Upper lobe of left lung (tissue), 6 donors: ENCODE results near the gene HDAC8. TPM values are rescaled to one million over a fixed set of nuclear protein-coding genes. Genes with fewer than 3 reads are reported as not detected.

Experiments used
- ATAC-seq, 2 donors: fragments of 200-7000 bp; cut with Tn5 transposase; one replicate each; pipeline ENCODE4 v1.9.1; 2022; ENCODE audit warnings: mild to moderate bottlenecking in 2 of 2, moderate library complexity in 2 of 2; ENCODE audit not compliant: low FRiP score in 2 of 2
- DNase-seq, 2 donors: peaks; one replicate each; pipeline ENCODE4 v3.0.0-alpha.2; 2019 to 2020
- H3K27ac ChIP-seq, 4 donors: fragments of 200-600 bp; sonication (generic); one replicate each; pipeline ENCODE4 v1.5.1; 2016 to 2019
- H3K27me3 ChIP-seq, 4 donors: fragments of 200-600 bp; sonication (generic); one replicate each; pipeline ENCODE4 v1.5.1; 2017 to 2019
- H3K36me3 ChIP-seq, 4 donors: fragments of 200-600 bp; sonication (generic); one replicate each; pipeline ENCODE4 v1.5.1; 2016 to 2019
- H3K4me1 ChIP-seq, 4 donors: fragments of 200-600 bp; sonication (generic); one replicate each; pipeline ENCODE4 v1.5.1; 2018 to 2019
- H3K4me3 ChIP-seq, 4 donors: fragments of 200-600 bp; sonication (generic); one replicate each; pipeline ENCODE4 v1.5.1; 2017 to 2019; ENCODE audit warnings: mild to moderate bottlenecking in 2 of 4, moderate library complexity in 1 of 4
- H3K9me3 ChIP-seq, 4 donors: fragments of 200-600 bp; sonication (generic); one replicate each; pipeline ENCODE4 v1.5.1; 2018 to 2019
- EP300 ChIP-seq, 4 donors: sonication (generic); formaldehyde crosslinking; IDR thresholded peaks; one replicate each; pipeline ENCODE4 v1.5.1; 2017; ENCODE audit warnings: antibody characterized with exemption in 4 of 4, control low read depth in 2 of 4
- POLR2A ChIP-seq, 4 donors: fragments of 450-650 bp; IDR thresholded peaks; one replicate each; pipeline ENCODE4 v1.5.1; 2016 to 2017; ENCODE audit warnings: antibody characterized with exemption in 4 of 4, mild to moderate bottlenecking in 2 of 4
- POLR2AphosphoS5 ChIP-seq, 2 donors: sonication (generic); formaldehyde crosslinking; IDR thresholded peaks; one replicate each; pipeline ENCODE4 v1.5.1; 2017; ENCODE audit warnings: antibody characterized with exemption in 2 of 2
- WGBS, 2 donors: methylation state at CpG; one replicate each; pipeline ENCODE4 v1.1.5; 2017 to 2018; 5-methylcytosine and 5-hydroxymethylcytosine counted together
- total RNA-seq, 6 donors: library from RNA; depleted of rRNA in 4 of 6; stranded (reverse); fragments of >200 nt in 4 of 6; gene quantifications; one replicate each; pipeline versions ENCODE4 v1.1.0 to v1.2.1, GENCODE V29; 2016 to 2021
- TF ChIP-seq, protein P1 (sequence below), 6 experiments: fragments of 450-650 bp in 4 of 6; fragments of 200-600 bp in 2 of 6; sonication (generic) in 2 of 6; IDR thresholded peaks; one replicate each; pipeline ENCODE4 v1.5.1; 2016 to 2019; ENCODE audit warnings: antibody characterized with exemption in 6 of 6
- donor health status: DM: no; HTN: no; CAD: no; lungs with moderate emphysema.
- donor health status: DM: no; HTN: yes; CAD: no; lungs with severe emphysema.

The HDAC8 gene
- total RNA-seq, 6 donors from 2014 or later: 21.5 to 56.6 (median 35.0) TPM

DNA sequence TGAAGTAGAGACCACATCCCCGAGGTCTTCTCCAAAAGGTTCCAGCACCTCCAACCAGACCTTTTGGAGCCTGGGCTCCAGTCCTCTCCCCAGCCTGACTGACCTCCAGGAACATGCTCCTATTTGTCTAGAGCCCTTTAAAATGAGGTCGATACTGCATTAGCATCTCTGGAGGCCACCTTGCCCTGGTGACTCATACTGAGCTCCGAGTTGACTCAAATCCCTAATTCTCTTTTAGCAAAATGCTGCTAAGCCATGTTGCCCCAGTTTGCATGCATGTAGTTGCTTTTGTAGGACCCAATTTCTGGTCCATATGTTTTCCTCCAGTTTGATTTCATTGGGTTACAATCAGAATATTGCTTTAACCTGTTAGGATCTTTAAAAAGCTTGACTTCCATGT, 223.5 kb downstream of the HDAC8 start:
- DNase-seq (no peak), ATAC-seq (no peak)
- Histone ChIP-seq H3K4me1 (no peaks in the 10 kb centered on the region), H3K27me3 (no peaks in the 10 kb centered on the region), H3K9me3 (no peaks in the 10 kb centered on the region), H3K36me3 (peaks cover 0 to 13% (median 5%) of the 10 kb centered on the region in 4 donors), H3K4me3 (no peak overlapping the region), H3K27ac (no peak overlapping the region)
- TF ChIP-seq, protein P1, sequence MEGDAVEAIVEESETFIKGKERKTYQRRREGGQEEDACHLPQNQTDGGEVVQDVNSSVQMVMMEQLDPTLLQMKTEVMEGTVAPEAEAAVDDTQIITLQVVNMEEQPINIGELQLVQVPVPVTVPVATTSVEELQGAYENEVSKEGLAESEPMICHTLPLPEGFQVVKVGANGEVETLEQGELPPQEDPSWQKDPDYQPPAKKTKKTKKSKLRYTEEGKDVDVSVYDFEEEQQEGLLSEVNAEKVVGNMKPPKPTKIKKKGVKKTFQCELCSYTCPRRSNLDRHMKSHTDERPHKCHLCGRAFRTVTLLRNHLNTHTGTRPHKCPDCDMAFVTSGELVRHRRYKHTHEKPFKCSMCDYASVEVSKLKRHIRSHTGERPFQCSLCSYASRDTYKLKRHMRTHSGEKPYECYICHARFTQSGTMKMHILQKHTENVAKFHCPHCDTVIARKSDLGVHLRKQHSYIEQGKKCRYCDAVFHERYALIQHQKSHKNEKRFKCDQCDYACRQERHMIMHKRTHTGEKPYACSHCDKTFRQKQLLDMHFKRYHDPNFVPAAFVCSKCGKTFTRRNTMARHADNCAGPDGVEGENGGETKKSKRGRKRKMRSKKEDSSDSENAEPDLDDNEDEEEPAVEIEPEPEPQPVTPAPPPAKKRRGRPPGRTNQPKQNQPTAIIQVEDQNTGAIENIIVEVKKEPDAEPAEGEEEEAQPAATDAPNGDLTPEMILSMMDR (IDR thresholded peaks at IDR 0.05): no peak
- TF ChIP-seq EP300 (IDR thresholded peaks at IDR 0.05) (no peak), POLR2AphosphoS5 (IDR thresholded peaks at IDR 0.05) (no peak), POLR2A (IDR thresholded peaks at IDR 0.05) (no peak)
- WGBS, 2 donors: 74 to 100% methylated on average over 2 to 3 of the region's 3 CpGs

DNA sequence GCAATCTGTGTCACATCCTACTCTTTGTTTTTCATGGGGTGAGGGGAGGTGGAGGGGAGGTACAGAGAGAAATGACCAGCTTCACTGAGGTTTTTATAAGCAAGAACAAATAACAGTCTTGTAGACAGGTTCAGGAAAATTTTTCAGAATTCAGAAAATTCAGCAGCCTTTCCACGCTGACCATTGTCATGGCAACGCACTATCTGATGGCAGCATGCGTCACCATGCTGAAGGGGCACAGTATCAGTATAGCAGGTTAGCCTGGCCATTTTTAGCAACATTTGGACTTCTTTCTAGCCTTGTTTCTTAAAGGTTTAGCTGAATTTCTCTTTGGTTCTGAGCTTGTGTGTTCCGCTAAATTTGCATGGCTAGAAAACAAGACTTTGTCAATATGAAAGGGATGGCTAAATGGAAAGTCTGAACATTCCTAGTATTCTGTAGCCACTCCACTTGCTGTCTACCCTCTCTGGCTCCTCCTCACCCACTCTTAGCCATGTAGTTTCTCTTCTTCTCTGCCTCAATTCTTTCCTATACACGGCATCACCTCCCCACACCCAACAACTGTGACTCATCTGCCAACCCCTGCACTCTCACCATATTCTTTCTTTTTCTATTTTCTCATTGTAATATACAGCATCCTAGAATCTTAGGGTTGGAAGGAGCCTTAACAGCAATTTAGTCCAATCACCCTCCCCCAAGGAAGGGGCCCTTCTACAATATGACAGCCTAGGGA, 224.2 kb downstream of the HDAC8 start:
- no peaks in the 10 kb centered on the region for H3K27me3 ChIP-seq
- H3K4me3 ChIP-seq: no peak overlapping the region
- ATAC-seq (no peak), DNase-seq (no peak)
- H3K27ac ChIP-seq: no peak overlapping the region
- WGBS, 2 donors: 87 to 94% methylated on average over 5 of the region's 5 CpGs
- peaks cover 0 to 13% (median 5%) of the 10 kb centered on the region in 4 donors for H3K36me3 ChIP-seq
- H3K9me3 ChIP-seq: no peaks in the 10 kb centered on the region
- H3K4me1 ChIP-seq: no peaks in the 10 kb centered on the region
- no peak for TF ChIP-seq POLR2A (IDR thresholded peaks at IDR 0.05)
- TF ChIP-seq, protein P1 (IDR thresholded peaks at IDR 0.05): no peak
- no peak for TF ChIP-seq EP300 (IDR thresholded peaks at IDR 0.05)
- TF ChIP-seq POLR2AphosphoS5 (IDR thresholded peaks at IDR 0.05): no peak

DNA sequence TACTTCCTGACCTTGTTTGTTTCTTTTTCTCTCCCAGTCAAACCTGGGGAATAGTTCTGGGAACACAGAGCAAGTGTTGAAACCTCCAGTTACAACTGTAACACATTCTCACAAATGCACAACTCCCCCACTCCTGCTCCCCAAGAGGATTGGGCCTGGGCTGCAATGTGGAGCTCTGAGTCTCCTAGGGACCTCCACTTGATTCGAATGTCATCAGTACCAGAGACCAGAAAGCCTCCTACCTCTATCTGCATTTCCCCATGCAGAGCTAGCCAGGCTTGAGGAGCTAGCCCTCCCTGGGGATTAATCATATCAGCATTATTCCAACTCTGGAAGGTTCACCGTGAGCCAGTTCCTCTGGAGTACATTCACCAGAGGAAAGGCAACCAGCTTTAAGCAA, 225.3 kb downstream of the HDAC8 start:
- TF ChIP-seq POLR2AphosphoS5 (IDR thresholded peaks at IDR 0.05) (no peak), POLR2A (IDR thresholded peaks at IDR 0.05) (no peak), EP300 (IDR thresholded peaks at IDR 0.05) (no peak)
- TF ChIP-seq, protein P1 (IDR thresholded peaks at IDR 0.05): no peak
- ATAC-seq (no peak), DNase-seq (no peak)
- 71 to 83% methylated on average over 1 to 2 of the region's 2 CpGs for WGBS, 2 donors
- Histone ChIP-seq H3K27me3 (no peaks in the 10 kb centered on the region), H3K4me3 (no peak overlapping the region), H3K4me1 (no peaks in the 10 kb centered on the region), H3K9me3 (no peaks in the 10 kb centered on the region), H3K36me3 (peaks cover 0 to 13% (median 5%) of the 10 kb centered on the region in 4 donors), H3K27ac (no peak overlapping the region)

DNA sequence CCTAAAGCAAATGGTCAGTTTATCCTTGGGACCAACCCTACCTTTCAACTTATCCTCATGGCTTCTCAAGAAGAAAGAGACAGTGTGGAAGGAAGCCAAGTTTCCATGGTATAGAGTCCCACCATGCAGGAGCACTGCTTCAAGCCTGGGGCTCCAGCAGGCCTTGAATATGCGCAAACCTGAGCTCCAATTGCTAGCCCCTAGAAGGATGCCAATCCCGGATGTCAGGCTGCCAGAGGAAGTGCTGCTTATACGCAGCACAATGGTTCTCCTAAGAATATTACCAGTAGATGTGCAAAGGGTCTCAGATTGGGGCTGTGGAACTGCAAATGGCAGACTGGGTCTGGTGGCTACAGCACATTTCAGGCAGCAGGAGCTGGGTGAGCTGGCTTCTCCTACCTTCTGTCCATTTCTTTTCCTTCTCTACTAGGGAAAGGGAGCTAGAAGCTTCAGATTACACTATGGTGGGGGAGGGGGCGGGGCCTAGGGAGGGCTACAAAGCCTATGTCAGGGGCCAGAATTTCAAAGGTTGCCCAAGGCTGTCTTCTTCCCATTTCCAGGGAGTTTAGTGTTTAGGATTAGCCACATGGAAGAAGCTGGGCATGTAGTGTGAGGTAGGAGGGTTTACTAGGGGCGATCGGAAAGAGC, 226.2 kb downstream of the HDAC8 start:
- TF ChIP-seq POLR2AphosphoS5 (IDR thresholded peaks at IDR 0.05) (no peak), POLR2A (IDR thresholded peaks at IDR 0.05) (no peak), EP300 (IDR thresholded peaks at IDR 0.05) (no peak)
- TF ChIP-seq, protein P1 (IDR thresholded peaks at IDR 0.05): no peak
- WGBS, 2 donors: 77 to 98% methylated on average over 3 to 6 of the region's 6 CpGs
- H3K4me3 ChIP-seq: no peak overlapping the region

More for the DNA sequence above, 226.2 kb downstream of the HDAC8 start:
- Histone ChIP-seq H3K36me3 (peaks cover 0 to 10% (median 3%) of the 10 kb centered on the region in 4 donors), H3K9me3 (no peaks in the 10 kb centered on the region), H3K27me3 (no peaks in the 10 kb centered on the region), H3K27ac (no peak overlapping the region), H3K4me1 (no peaks in the 10 kb centered on the region)
- ATAC-seq: no peak
- DNase-seq: no peak
